ENCODE data around the gene METTL3. TPM values are rescaled to one million over a fixed set of nuclear protein-coding genes. Genes with fewer than 3 reads are reported as not detected.

Gene METTL3
- total and polyA plus RNA-seq, 2 of the 8 experiments (the other 6 are each of a cell fraction or from before 2014, with no cell fraction given): 103 to 144 TPM

DNA sequence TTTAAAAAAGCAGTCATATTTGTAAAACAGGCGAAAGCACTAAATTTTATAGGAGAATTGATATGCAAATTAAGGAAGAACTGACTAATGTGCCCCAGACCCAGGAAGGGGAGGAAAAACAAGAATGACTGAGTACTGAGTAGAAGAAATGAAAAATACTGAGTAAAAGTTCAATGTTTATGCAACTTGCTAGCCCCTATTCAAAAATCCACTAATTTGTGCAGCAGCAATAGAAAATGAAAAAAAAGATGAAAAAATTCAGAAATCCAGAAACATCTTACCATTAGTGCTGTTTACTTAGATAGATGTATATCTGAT is 61.3 kb downstream of the METTL3 start:
- peaks cover 0 to 2% (median 1%) of the 10 kb centered on the region in 4 experiments; a peak in 2 of 7 replicates for H3K4me1 ChIP-seq (replicated peaks in 1 of 4; ENCODE audit: control insufficient read depth in 3 of 4, insufficient read depth in 4 of 4, low read length in 3 of 4)
- H3K4me3 ChIP-seq (ENCODE audit: extremely low read depth in 1 of 4, insufficient read depth in 2 of 4, low read depth in 3 of 4, low read length in 4 of 4): no peak overlapping the region
- H2BK15ac ChIP-seq (ENCODE audit: low read length): no peak overlapping the region
- no peak overlapping the region for H3K14ac ChIP-seq (ENCODE audit: insufficient read length)
- H2BK20ac ChIP-seq (ENCODE audit: low read length): no peak overlapping the region
- no peak overlapping the region for H2BK5ac ChIP-seq (ENCODE audit: low read depth, low read length)
- no peak overlapping the region for H3K18ac ChIP-seq (ENCODE audit: extremely low read depth, low read length)
- no peaks in the 10 kb centered on the region for H3K9me3 ChIP-seq (ENCODE audit: insufficient read depth in 2 of 2, low read depth in 1 of 2, low read length in 1 of 2)
- no peak overlapping the region for H4K8ac ChIP-seq (ENCODE audit: extremely low read depth, insufficient read depth, low read length)
- no peak overlapping the region for H3K23ac ChIP-seq (ENCODE audit: insufficient read length)
- no peaks in the 10 kb centered on the region for H3K23me2 ChIP-seq (ENCODE audit: low read depth, low read length)
- no peak overlapping the region for H2BK120ac ChIP-seq (replicated peaks; ENCODE audit: low read depth, low read length)
- ChIA-PET CTCF (ENCODE audit: partially characterized antibody) (interaction anchor here (0.7 kb wide), 1 partner anchor 13 kb away, joined by 3 read pairs; no protein-coding TSS in a partner anchor), POLR2A (ENCODE audit: partially characterized antibody) (interaction anchor here (0.6 to 2.0 kb wide), 6 partner anchors 13 to 184 kb away, joined by 3 to 8 read pairs (median 3); no protein-coding TSS in a partner anchor)
- peaks cover 31 to 96% of the 10 kb centered on the region in 2 experiments for H3K79me2 ChIP-seq (ENCODE audit: control insufficient read depth in 1 of 2, insufficient read depth in 2 of 2, low read length in 2 of 2)
- peaks cover 0 to 6% (median 0%) of the 10 kb centered on the region in 4 experiments; a peak in 1 of 8 replicates for H3K36me3 ChIP-seq (ENCODE audit: control insufficient read depth in 2 of 4, insufficient read depth in 4 of 4, low read length in 3 of 4)
- H3K4ac ChIP-seq (replicated peaks; ENCODE audit: insufficient read length, low read depth, low read length): no peak overlapping the region
- peaks cover 5% of the 10 kb centered on the region; the same call in 1 of the 2 replicates for H3K79me1 ChIP-seq (ENCODE audit: low read depth, low read length)
- no peak overlapping the region for H2BK12ac ChIP-seq (ENCODE audit: low read depth, low read length)
- H2AFZ ChIP-seq (ENCODE audit: low read length): no peak overlapping the region
- H3K4me2 ChIP-seq (ENCODE audit: insufficient read depth in 1 of 2, low read depth in 2 of 2, low read length in 2 of 2): no peak overlapping the region
- TF ChIP-seq EGR1 (IDR thresholded peaks at IDR 0.05; ENCODE audit: borderline replicate concordance, low read depth, low read length): no peak
- no peak for TF ChIP-seq SIRT6 (IDR thresholded peaks at IDR 0.05; ENCODE audit: low read length)
- no peak for TF ChIP-seq HDAC2 (IDR thresholded peaks at IDR 0.05; ENCODE audit: borderline replicate concordance in 1 of 2, low read depth in 2 of 2, low read length in 2 of 2)
- no peak for TF ChIP-seq KDM5A (IDR thresholded peaks at IDR 0.05; ENCODE audit: low read length)
- no peak for TF ChIP-seq CHD1 (IDR thresholded peaks at IDR 0.05; ENCODE audit: low read depth, low read length)
- TF ChIP-seq RBBP5 (IDR thresholded peaks at IDR 0.05; ENCODE audit: borderline replicate concordance, low read depth, low read length): no peak
- no peak for TF ChIP-seq EP300 (IDR thresholded peaks at IDR 0.05; ENCODE audit: borderline replicate concordance in 1 of 2, low read depth in 2 of 2, low read length in 2 of 2)
- no peak for TF ChIP-seq RXRA (IDR thresholded peaks at IDR 0.05; ENCODE audit: insufficient read depth, low read depth, low read length)
- no peak for TF ChIP-seq CEBPB (IDR thresholded peaks at IDR 0.05; ENCODE audit: low read depth, low read length)
- TF ChIP-seq TAF1 (IDR thresholded peaks at IDR 0.05; ENCODE audit: low read depth, low read length): no peak
- FAIRE-seq: no peak
- no peaks in the 10 kb centered on the region for H3K27me3 ChIP-seq (replicated peaks in 1 of 4; ENCODE audit: control insufficient read depth in 3 of 4, extremely low read depth in 1 of 4, insufficient read depth in 3 of 4, low read length in 3 of 4)
- no peak overlapping the region for H4K5ac ChIP-seq (ENCODE audit: insufficient read length, low read depth, low read length)
- H3K9ac ChIP-seq (replicated peaks in 1 of 4; ENCODE audit: extremely low read depth in 1 of 4, low read depth in 3 of 4, low read length in 3 of 4): no peak overlapping the region
- DNase-seq (ENCODE audit: low read depth in 1 of 2, low spot score in 2 of 2): no peak
- H3K56ac ChIP-seq (replicated peaks; ENCODE audit: insufficient read length, low read depth, low read length): no peak overlapping the region
- H3K27ac ChIP-seq (ENCODE audit: low read depth, low read length): no peak overlapping the region
- H4K20me1 ChIP-seq (replicated peaks in 1 of 2; ENCODE audit: control insufficient read depth in 1 of 2, insufficient read depth in 2 of 2, low read length in 2 of 2): peaks cover 2 to 8% of the 10 kb centered on the region in 2 experiments
- no peak overlapping the region for H2AK5ac ChIP-seq (ENCODE audit: low read depth, low read length)
- 100% methylated on average over 1 of the region's 1 CpG; no CpG with 5 or more reads in 1 of the 2 experiments for WGBS, 2 experiments (ENCODE audit: extremely low coverage in 1 of 2, insufficient coverage in 1 of 2, insufficient read length in 1 of 2, insufficient replicate concordance in 2 of 2, low coverage in 1 of 2, low lambda C conversion rate in 2 of 2, missing lambda C conversion rate in 1 of 2)
- no peak overlapping the region for H4K91ac ChIP-seq (replicated peaks; ENCODE audit: insufficient read length, low read length)
